K562 (cell line): ENCODE results near the gene SLIRP. TPM values are rescaled to one million over a fixed set of nuclear protein-coding genes. Genes with fewer than 3 reads are reported as not detected.

Experiments
- HMG20B ChIP-seq: fragments of 250-450 bp; sonication (Bioruptor Pico); IDR thresholded peaks from 2 replicates; pipeline ENCODE4 v1.5.0; 2021; ENCODE audit warnings: mild to moderate bottlenecking
- JUND ChIP-seq, 2 experiments: IDR thresholded peaks; 2 replicates in 1 of 2; 3 replicates in 1 of 2; pipeline ENCODE4 v1.6.1; 2011; ENCODE audit warnings: borderline replicate concordance in 2 of 2, low read depth in 2 of 2, low read length in 2 of 2, improper control_type of control experiment in 1 of 2, missing biosample characterization in 1 of 2, missing genetic modification characterization in 1 of 2, missing genetic modification reagents in 1 of 2
- KDM4B ChIP-seq, 2 experiments: fragments of 450-650 bp in 1 of 2; sonication (generic) in 1 of 2; IDR thresholded peaks; 2 replicates each; pipeline ENCODE4 v1.6.1; 2016 to 2017; ENCODE audit warnings: borderline replicate concordance in 2 of 2, antibody characterized with exemption in 1 of 2, low read depth in 1 of 2, mild to moderate bottlenecking in 1 of 2
- NFIC ChIP-seq: fragments of 450-650 bp; IDR thresholded peaks from 2 replicates; pipeline ENCODE4 v1.6.1; 2017; ENCODE audit warnings: mild to moderate bottlenecking, inconsistent platforms
- SIX5 ChIP-seq, 2 experiments: IDR thresholded peaks; 2 replicates each; pipeline ENCODE4 v1.6.1; 2011; ENCODE audit warnings: low read length in 2 of 2, borderline replicate concordance in 1 of 2, low read depth in 1 of 2, mild to moderate bottlenecking in 1 of 2, moderate library complexity in 1 of 2; ENCODE audit not compliant: insufficient read depth in 1 of 2
- ZBTB49 ChIP-seq: sonication (generic); formaldehyde crosslinking; IDR thresholded peaks from 2 replicates; pipeline ENCODE4 v1.8.0; 2022; ENCODE audit warnings: missing genetic modification reagents, mild to moderate bottlenecking, borderline replicate concordance
- ZNF324 ChIP-seq: fragments of 250-450 bp; sonication (Bioruptor Pico); IDR thresholded peaks from 2 replicates; pipeline ENCODE4 v1.4.0; 2020; ENCODE audit warnings: mild to moderate bottlenecking
- ZNF76 ChIP-seq: fragments of 250-450 bp; sonication (Bioruptor Pico); IDR thresholded peaks from 2 replicates; pipeline ENCODE4 v1.4.0; 2020; ENCODE audit warnings: mild to moderate bottlenecking, moderate library complexity, borderline replicate concordance
- polyA plus RNA-seq, 8 experiments: library from polyadenylated mRNA; depleted of rRNA in 4 of 8; stranded (reverse) in 5 of 8; unstranded in 3 of 8; fragments of >200 nt; fragmentation: Nextera tagmentation in 2 of 8; fragmentation: Illumina TruSeq in 1 of 8; extraction: Ambion mirVana in 2 of 8; extraction: Trizol in 1 of 8; gene quantifications; 2 replicates each; pipeline versions ENCODE4 v1.2.1 to v1.2.3, GENCODE V29; 2011 to 2014; ENCODE audit warnings: inconsistent platforms in 1 of 8, missing spikeins in 1 of 8
- total RNA-seq, 7 experiments: library from RNA; depleted of rRNA in 6 of 7; stranded (reverse); fragments of >200 nt in 6 of 7; fragmentation: Illumina TruSeq in 2 of 7; extraction: Trizol in 2 of 7; gene quantifications; 2 replicates each; pipeline versions ENCODE4 v1.2.1 to v1.2.3, GENCODE V29; 2011 to 2021; ENCODE audit warnings: low replicate concordance in 1 of 7

SLIRP gene
- total and polyA plus RNA-seq, 9 of the 15 experiments (the other 6 are each of a cell fraction or from before 2014, with no cell fraction given), result 251 to 1,905 (median 491) TPM

- TF ChIP-seq ZBTB49 (CRISPR knock-in tag) (no peak), JUND (IDR thresholded peaks at IDR 0.05; ENCODE audit: borderline replicate concordance, low read depth, low read length) (no peak), JUND (tag; IDR thresholded peaks at IDR 0.05; ENCODE audit: borderline replicate concordance, low read depth, low read length) (no peak), ZNF324 (CRISPR knock-in tag) (no peak), HMG20B (CRISPR knock-in tag) (no peak), ZNF76 (no peak), KDM4B (IDR thresholded peaks at IDR 0.05; ENCODE audit: borderline replicate concordance in 2 of 2, low read depth in 1 of 2) (no peak), NFIC (no peak), SIX5 (IDR thresholded peaks at IDR 0.05; ENCODE audit: borderline replicate concordance in 1 of 2, insufficient read depth in 1 of 2, low read depth in 1 of 2, low read length in 2 of 2) (no peak)
Measured at GRCh38 chr14:77714926-77715325, 7.0 kb downstream of the SLIRP start (continued).
